Spleen (tissue), 11 donors: ENCODE data around the gene NT5DC4. TPM values are rescaled to one million over a fixed set of nuclear protein-coding genes. Genes with fewer than 3 reads are reported as not detected.

Experiments
- DNase-seq: peaks from one replicate; pipeline ENCODE4 v3.0.0-alpha.2; 2020
- H3K27ac ChIP-seq, 8 donors: fragments of 200-600 bp; sonication (generic) in 7 of 8; 1 replicate in 4 of 8; 2 replicates in 4 of 8; pipeline versions ENCODE4 v1.5.0 to v1.8.0; 2016 to 2021; ENCODE audit warnings: inconsistent platforms in 4 of 8, mild to moderate bottlenecking in 4 of 8, moderate library complexity in 1 of 8
- H3K27me3 ChIP-seq, 7 donors: fragments of 200-600 bp; sonication (generic) in 6 of 7; replicated peaks in 1 of 7; 1 replicate in 4 of 7; 2 replicates in 3 of 7; pipeline versions ENCODE4 v1.5.0 to v1.8.0; 2016 to 2021; ENCODE audit warnings: inconsistent platforms in 3 of 7, mild to moderate bottlenecking in 1 of 7
- H3K36me3 ChIP-seq, 6 donors: fragments of 200-600 bp; sonication (generic) in 5 of 6; 1 replicate in 4 of 6; 2 replicates in 2 of 6; pipeline versions ENCODE4 v1.5.0 to v1.8.0; 2016 to 2021; ENCODE audit warnings: inconsistent platforms in 2 of 6
- H3K4me1 ChIP-seq, 6 donors: fragments of 200-600 bp; sonication (generic) in 5 of 6; 1 replicate in 3 of 6; 2 replicates in 3 of 6; pipeline versions ENCODE4 v1.5.0 to v1.8.0; 2016 to 2021; ENCODE audit warnings: inconsistent platforms in 3 of 6
- H3K4me3 ChIP-seq, 8 donors: fragments of 200-600 bp; sonication (generic) in 7 of 8; 1 replicate in 4 of 8; 2 replicates in 4 of 8; pipeline versions ENCODE4 v1.5.0 to v1.8.0; 2016 to 2021; ENCODE audit warnings: inconsistent platforms in 4 of 8, mild to moderate bottlenecking in 4 of 8, moderate library complexity in 2 of 8
- H3K9me3 ChIP-seq, 8 donors: fragments of 200-600 bp; sonication (generic) in 7 of 8; 1 replicate in 4 of 8; 2 replicates in 4 of 8; pipeline versions ENCODE4 v1.5.0 to v1.8.0; 2016 to 2021; ENCODE audit warnings: inconsistent platforms in 4 of 8
- POLR2A ChIP-seq, 3 donors: fragments of 450-650 bp; IDR thresholded peaks; one replicate each; pipeline ENCODE4 v1.5.1; 2017; ENCODE audit warnings: antibody characterized with exemption in 3 of 3, mild to moderate bottlenecking in 1 of 3
- POLR2AphosphoS5 ChIP-seq, 3 donors: sonication (generic); formaldehyde crosslinking; IDR thresholded peaks; one replicate each; pipeline ENCODE4 v1.5.1; 2017; ENCODE audit warnings: antibody characterized with exemption in 3 of 3
- WGBS, 5 donors: extraction: QIAGEN DNeasy Blood & Tissue Kit in 3 of 5; methylation state at CpG; one replicate each; pipeline versions ENCODE4 v1.1.5 to v1.1.7; 2013 to 2018; 5-methylcytosine and 5-hydroxymethylcytosine counted together
- intact Hi-C: fragments of 100-400 bp; cut with DNase I; formaldehyde crosslinking; loops from one replicate; pipeline ENCODE4 v1.15.0; 2023; ENCODE audit warnings: low total_unique reads
- polyA plus RNA-seq, 3 donors: library from polyadenylated mRNA; stranded (reverse); fragments of 200-250 nt; gene quantifications; one replicate each; pipeline ENCODE4 v1.2.1, GENCODE V29; 2013
- total RNA-seq, 7 donors: library from RNA; depleted of rRNA in 3 of 7; stranded (reverse); fragments of >200 nt in 3 of 7; fragmentation: NEBNext Ultra II Directional in 4 of 7; extraction: Animal tissue kit (Norgen Biotek cat#: 25700) in 4 of 7; gene quantifications; one replicate each; pipeline versions ENCODE4 v1.1.0 to v1.2.1, GENCODE V29; 2016 to 2021
- TF ChIP-seq, protein P1 (sequence below), 11 experiments: fragments of 200-600 bp in 7 of 11; fragments of 450-650 bp in 4 of 11; sonication (generic) in 4 of 11; IDR thresholded peaks in 8 of 11; conservative IDR thresholded peaks in 3 of 11; 1 replicate in 7 of 11; 2 replicates in 4 of 11; pipeline versions ENCODE4 v1.4.0 to v1.8.0; 2016 to 2021; ENCODE audit warnings: antibody characterized with exemption in 11 of 11, inconsistent platforms in 4 of 11, mild to moderate bottlenecking in 1 of 11
- donor health status: healthy with polysubstance abuse.
- donor health status: DM: no; HTN: no; CAD: no; lungs with moderate emphysema.
- donor health status: DM: no; HTN: no; CAD: no.
- donor health status: Bipolar disorder and iron deficiency.
- donor health status: healthy.
- donor health status: DM: no; HTN: no; CAD: no.
- donor health status: DM: yes; HTN: yes; CAD: no.

The NT5DC4 gene
- total and polyA plus RNA-seq, 10 donors = 0.28 to 3.8 (median 1.6) TPM

DNA sequence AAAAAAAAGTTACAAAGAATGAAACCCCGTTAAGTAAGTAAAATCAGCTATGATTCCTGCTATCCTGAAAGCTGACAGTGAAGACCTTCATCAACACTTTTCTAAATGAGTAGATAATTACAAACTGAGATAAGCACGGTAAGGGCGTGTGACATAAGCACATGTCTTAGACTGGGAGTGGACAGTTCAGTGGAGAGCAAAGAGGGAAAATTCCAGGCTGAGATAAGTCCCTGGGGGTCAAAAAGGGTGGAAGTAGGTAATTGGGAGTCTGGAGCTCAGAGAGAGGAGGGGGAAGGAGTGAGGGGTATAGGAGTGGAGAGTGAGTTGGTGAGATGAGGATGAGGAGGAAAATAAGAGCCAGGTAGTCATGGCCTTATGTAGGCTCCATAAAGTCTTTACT lies 67.8 kb downstream of the NT5DC4 start:
- Histone ChIP-seq H3K9me3 (no peaks in the 10 kb centered on the region), H3K4me3 (no peak overlapping the region), H3K27me3 (no peaks in the 10 kb centered on the region), H3K4me1 (peaks cover 0 to 43% (median under 1%) of the 10 kb centered on the region in 6 donors), H3K27ac (peak overlapping the region in 4 of 8 donors; percentile 23 to 67 (median 44)), H3K36me3 (no peaks in the 10 kb centered on the region)
- WGBS, 5 donors = 90 to 95% (median 93%) methylated on average over 3 of the region's 3 CpGs
- no peak for DNase-seq
- intact Hi-C loops = no loop called here
- TF ChIP-seq POLR2A (IDR thresholded peaks at IDR 0.05) (no peak), POLR2AphosphoS5 (IDR thresholded peaks at IDR 0.05) (no peak)
- TF ChIP-seq, protein P1, sequence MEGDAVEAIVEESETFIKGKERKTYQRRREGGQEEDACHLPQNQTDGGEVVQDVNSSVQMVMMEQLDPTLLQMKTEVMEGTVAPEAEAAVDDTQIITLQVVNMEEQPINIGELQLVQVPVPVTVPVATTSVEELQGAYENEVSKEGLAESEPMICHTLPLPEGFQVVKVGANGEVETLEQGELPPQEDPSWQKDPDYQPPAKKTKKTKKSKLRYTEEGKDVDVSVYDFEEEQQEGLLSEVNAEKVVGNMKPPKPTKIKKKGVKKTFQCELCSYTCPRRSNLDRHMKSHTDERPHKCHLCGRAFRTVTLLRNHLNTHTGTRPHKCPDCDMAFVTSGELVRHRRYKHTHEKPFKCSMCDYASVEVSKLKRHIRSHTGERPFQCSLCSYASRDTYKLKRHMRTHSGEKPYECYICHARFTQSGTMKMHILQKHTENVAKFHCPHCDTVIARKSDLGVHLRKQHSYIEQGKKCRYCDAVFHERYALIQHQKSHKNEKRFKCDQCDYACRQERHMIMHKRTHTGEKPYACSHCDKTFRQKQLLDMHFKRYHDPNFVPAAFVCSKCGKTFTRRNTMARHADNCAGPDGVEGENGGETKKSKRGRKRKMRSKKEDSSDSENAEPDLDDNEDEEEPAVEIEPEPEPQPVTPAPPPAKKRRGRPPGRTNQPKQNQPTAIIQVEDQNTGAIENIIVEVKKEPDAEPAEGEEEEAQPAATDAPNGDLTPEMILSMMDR (IDR thresholded peaks at IDR 0.05 in 8 of 11, conservative IDR thresholded peaks at IDR 0.05 in 3 of 11) = no peak

Other genes with a start within 250 kb of the NT5DC4 start
- gene TTL, start 238.9 kb upstream of the NT5DC4 start, total RNA-seq = 10 to 100 TPM; 17.6 to 29.8 (median 27.1) TPM
- 10 to 100 TPM in 1 of 3 donors, 1 to 10 TPM in 2; 8.1 to 12.7 (median 9.1) TPM for gene TTL, start 238.9 kb upstream of the NT5DC4 start, polyA plus RNA-seq
- gene POLR1B, start 178.6 kb upstream of the NT5DC4 start, total RNA-seq = 10 to 100 TPM; 17.4 to 31.8 (median 19.4) TPM
- 1 to 10 TPM; 4.9 to 9.1 (median 7.2) TPM for gene POLR1B, start 178.6 kb upstream of the NT5DC4 start, polyA plus RNA-seq
- 10 to 100 TPM; 11.9 to 22.4 (median 16.1) TPM for gene CHCHD5, start 136.4 kb upstream of the NT5DC4 start, total RNA-seq
- gene CHCHD5, start 136.4 kb upstream of the NT5DC4 start, polyA plus RNA-seq = 10 to 100 TPM; 21.5 to 34.8 (median 31.9) TPM
- gene SLC20A1, start 75.1 kb upstream of the NT5DC4 start, total RNA-seq = 10 to 100 TPM; 49.0 to 83.6 (median 69.9) TPM
- 10 to 100 TPM; 15.4 to 24.5 (median 17.8) TPM for gene SLC20A1, start 75.1 kb upstream of the NT5DC4 start, polyA plus RNA-seq
- 1 to 10 TPM in 6 of 7 donors, under 1 TPM in 1; 0.55 to 3.5 (median 2.1) TPM for gene CKAP2L, start 43.6 kb downstream of the NT5DC4 start, total RNA-seq
- gene CKAP2L, start 43.6 kb downstream of the NT5DC4 start, polyA plus RNA-seq = 1 to 10 TPM in 1 of 3 donors, under 1 TPM in 2; 0.20 to 1.3 (median 0.83) TPM
- under 1 TPM in 5 of 7 donors, not detected in 2; 0.22 to 0.98 (median 0.70) TPM for gene IL1A, start 63.5 kb downstream of the NT5DC4 start, total RNA-seq
- gene IL1A, start 63.5 kb downstream of the NT5DC4 start, polyA plus RNA-seq = 1 to 10 TPM in 1 of 3 donors, under 1 TPM in 2; 0.21 to 1.6 (median 0.67) TPM
- 10 to 100 TPM in 6 of 7 donors, 1 to 10 TPM in 1; 6.9 to 81.9 (median 16.1) TPM for gene IL1B, start 115.8 kb downstream of the NT5DC4 start, total RNA-seq
- 1 to 10 TPM; 3.4 to 5.4 (median 5.1) TPM for gene IL1B, start 115.8 kb downstream of the NT5DC4 start, polyA plus RNA-seq
- not detected for gene IL37, start 190.1 kb downstream of the NT5DC4 start, total RNA-seq
- not detected for gene IL37, start 190.1 kb downstream of the NT5DC4 start, polyA plus RNA-seq